SH-SY5Y (cell line): ENCODE results near the gene LUM.

Experiments used
- GATA2 ChIP-seq: IDR thresholded peaks from 2 replicates; pipeline ENCODE4 v1.6.1; 2011; ENCODE audit warnings: mild to moderate bottlenecking, low read depth, low read length
- GATA3 ChIP-seq: IDR thresholded peaks from 2 replicates; pipeline ENCODE4 v1.6.1; 2011; ENCODE audit warnings: low read depth, mild to moderate bottlenecking, low read length, moderate library complexity

GRCh38 chr12:91109581-91110310 lies 1.5 kb downstream of the LUM start:
- no peak for TF ChIP-seq GATA3
- TF ChIP-seq GATA2, result no peak
